HG03103 (cell line): Measurements from ENCODE around the gene DNAJB4.
"Not testable (repeated sequence)": the region's sequence is repeated elsewhere in the genome, so short reads cannot be mapped to it uniquely, and the experiment has no call there.

Source experiments
- ATAC-seq: cut with Tn5 transposase; IDR thresholded peaks from one replicate; pipeline ENCODE4 v1.9.1; 2021; ENCODE audit warnings: low read depth; ENCODE audit not compliant: unreplicated experiment

The DNAJB4 gene

GRCh38 chr1:78004719-78005447, at the start of gene DNAJB4:
DNAJB4 (plus strand) TSS chr1:78004939; CDS start chr1:78005111, 172 bp downstream.
- ATAC-seq = peak; percentile 98

GRCh38 chr1:77955709-77956108, 49.0 kb upstream of the DNAJB4 start:
- no peak for ATAC-seq

GRCh38 chr1:77956464-77956863, 48.3 kb upstream of the DNAJB4 start:
- no peak for ATAC-seq

GRCh38 chr1:77958391-77958790, 46.3 kb upstream of the DNAJB4 start:
- ATAC-seq = no peak

- no peak for ATAC-seq
These were observed 45.9 kb upstream of the DNAJB4 start for GRCh38 chr1:77958850-77959249.

GRCh38 chr1:77961392-77961791, 43.3 kb upstream of the DNAJB4 start:
- ATAC-seq = no peak

GRCh38 chr1:77966291-77966690, 38.4 kb upstream of the DNAJB4 start:
- no peak for ATAC-seq

GRCh38 chr1:77970192-77970591, 34.5 kb upstream of the DNAJB4 start:
- ATAC-seq = no peak

GRCh38 chr1:77972080-77972479, 32.7 kb upstream of the DNAJB4 start:
- ATAC-seq = no peak

- no peak for ATAC-seq
These were observed 29.4 kb upstream of the DNAJB4 start for GRCh38 chr1:77975386-77975785.

GRCh38 chr1:77975907-77976306, 28.8 kb upstream of the DNAJB4 start:
- no peak for ATAC-seq

GRCh38 chr1:77976433-77977076, 28.2 kb upstream of the DNAJB4 start:
- no peak for ATAC-seq

GRCh38 chr1:77977989-77978292, 26.8 kb upstream of the DNAJB4 start:
- ATAC-seq = no peak

- peak; percentile 61 for ATAC-seq
These were observed 26.3 kb upstream of the DNAJB4 start for GRCh38 chr1:77978293-77978968.

GRCh38 chr1:77978969-77979876, 25.5 kb upstream of the DNAJB4 start, which contains the start of gene FUBP1:
FUBP1 (minus strand) TSS chr1:77979072; CDS start chr1:77979004, 68 bp downstream.
- peak; percentile 70 for ATAC-seq

GRCh38 chr1:77983352-77983996, 21.3 kb upstream of the DNAJB4 start:
- ATAC-seq = not testable (repeated sequence)

- ATAC-seq = no peak
These were observed 20.8 kb upstream of the DNAJB4 start for GRCh38 chr1:77983997-77984355.

- no peak for ATAC-seq
These were observed 20.1 kb upstream of the DNAJB4 start for GRCh38 chr1:77984629-77985028.

GRCh38 chr1:77986810-77987209, 17.9 kb upstream of the DNAJB4 start:
- no peak for ATAC-seq

GRCh38 chr1:77987919-77988318, 16.8 kb upstream of the DNAJB4 start:
- no peak for ATAC-seq
